ENCODE results near the gene USP2.

USP2 gene

DNA sequence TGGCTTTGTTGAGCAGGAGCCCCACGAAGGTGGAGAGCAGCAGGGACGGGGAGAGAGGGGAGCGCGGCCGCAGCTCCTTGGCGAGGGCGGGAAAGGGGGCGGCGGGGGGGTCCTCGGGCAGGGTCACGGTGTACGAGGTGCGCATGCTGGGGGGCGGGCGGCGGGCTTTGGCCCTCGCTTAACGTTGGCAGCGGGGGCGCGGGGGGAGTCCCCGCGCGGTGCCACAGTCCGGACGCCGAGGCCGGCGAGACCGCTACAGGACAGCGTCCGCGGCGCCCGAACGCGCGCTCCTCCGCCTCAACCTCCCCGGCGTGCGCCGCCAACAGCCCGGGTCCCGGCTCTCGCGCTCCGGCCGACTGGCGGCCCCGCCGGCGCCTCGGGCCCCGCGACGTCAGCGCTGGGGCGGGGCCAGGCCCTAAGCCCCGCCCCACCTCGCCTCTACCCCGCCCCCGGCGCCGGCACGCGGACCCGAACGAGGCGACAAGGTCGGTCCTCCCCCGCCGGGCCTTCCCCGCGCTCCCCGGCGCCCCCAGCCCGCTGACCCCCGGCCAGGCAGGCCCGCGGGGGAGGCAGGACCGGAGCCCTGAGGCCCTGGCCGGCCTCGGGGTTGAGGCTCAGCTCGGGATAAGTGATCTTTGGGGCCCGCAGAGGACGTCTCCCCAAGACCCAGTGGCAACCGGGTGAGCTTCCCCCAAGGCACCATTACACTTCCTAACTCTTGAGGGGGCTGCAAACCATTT, 17.5 kb downstream of the USP2 start:
- DNase-seq (ENCODE audit: low read depth in 2 of 2), result peak; percentile 25 to 32

DNA sequence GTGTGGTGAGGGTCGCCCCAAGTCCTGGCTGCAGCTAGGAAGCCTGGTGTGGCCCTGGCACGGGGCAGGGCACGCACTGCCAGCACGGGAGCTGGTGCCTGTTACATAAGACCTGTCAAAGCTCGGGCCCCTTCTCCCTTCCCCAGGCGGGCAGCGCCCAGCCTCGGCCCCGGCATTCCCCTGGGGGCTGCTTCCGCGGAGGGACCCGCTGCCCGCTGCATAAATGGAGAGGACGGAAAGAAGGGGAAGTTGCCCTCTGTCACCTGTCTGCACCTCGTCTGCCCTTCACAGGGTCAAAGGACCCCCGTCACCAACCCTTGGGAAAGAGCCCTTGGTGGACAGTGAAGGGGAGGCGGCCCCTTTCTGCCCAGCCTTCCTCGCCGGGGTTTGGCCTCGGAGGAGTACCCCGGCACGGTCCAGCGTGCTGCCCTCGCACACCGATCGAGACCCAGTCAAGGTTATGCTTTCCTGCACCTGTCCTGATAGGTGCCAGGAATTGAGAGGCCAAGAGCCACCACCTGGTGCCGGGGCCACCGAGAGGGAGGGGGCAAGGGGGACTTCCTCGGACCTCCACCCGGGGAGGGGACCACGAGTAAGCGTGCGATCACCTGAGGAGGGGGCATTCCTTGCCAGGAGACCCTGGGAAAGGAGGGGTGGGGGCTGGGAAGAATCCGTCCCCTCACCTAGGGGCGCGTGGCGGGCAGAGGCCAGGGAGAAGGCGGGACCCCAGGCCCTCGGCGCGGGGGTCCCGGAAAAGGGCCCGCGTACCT, 18.2 kb downstream of the USP2 start:
- no peak for DNase-seq (ENCODE audit: low read depth in 2 of 2)

DNA sequence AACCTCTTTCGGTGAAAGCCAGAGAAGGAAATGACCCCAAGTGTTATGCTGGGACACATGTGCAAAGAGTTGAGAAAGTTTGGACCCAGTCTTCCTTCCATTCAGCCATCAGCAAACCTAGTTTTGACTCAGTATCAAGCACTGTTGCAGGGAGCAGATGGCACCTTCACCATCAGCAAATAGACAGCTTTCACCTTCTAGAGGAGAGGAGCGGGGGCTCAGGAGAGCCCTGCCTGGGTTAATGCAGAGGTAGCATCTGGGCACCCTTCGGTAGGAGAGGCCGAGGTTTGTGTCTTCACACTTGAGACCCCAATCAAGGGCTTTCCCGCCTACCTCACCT, 18.8 kb downstream of the USP2 start:
- DNase-seq (ENCODE audit: low read depth in 2 of 2), result no peak

DNA sequence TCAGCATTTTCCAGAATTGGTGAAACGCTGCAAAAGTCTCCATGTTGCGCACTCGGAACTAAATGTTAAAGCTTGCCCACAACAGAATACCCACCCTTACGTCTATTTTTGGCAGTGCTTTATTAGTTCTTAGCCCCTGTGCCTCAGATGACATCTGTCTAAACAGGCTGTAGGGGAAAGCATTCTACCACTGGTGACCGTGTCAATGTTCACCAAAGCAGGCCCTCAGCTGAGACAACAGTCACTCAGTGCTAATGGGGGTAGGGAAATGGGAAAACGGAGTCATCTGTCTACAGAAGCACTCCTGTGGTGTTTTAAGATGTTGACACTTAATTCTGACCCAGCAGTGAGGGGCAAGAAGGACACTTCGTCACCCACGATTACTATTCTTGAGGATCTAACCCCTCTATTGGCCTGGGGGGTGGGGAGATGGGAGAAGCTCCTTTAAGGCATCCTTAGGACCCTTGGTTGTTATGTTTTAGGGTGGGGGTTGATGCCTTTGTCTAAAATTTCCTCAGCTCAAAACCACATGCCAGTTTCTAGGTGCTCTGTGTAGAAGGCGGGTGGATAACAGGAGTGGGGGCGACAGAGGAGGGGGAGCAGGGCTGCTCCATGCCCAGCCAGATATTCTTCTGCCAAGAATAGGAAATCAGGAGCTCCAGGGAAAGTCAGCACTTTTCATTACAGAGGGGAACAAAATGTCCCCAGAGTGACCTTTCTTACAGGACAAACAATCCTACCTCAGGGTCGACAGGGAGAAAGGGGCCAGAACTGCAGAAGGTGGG, 19.4 kb downstream of the USP2 start:
- DNase-seq (ENCODE audit: low read depth in 2 of 2), result no peak

DNA sequence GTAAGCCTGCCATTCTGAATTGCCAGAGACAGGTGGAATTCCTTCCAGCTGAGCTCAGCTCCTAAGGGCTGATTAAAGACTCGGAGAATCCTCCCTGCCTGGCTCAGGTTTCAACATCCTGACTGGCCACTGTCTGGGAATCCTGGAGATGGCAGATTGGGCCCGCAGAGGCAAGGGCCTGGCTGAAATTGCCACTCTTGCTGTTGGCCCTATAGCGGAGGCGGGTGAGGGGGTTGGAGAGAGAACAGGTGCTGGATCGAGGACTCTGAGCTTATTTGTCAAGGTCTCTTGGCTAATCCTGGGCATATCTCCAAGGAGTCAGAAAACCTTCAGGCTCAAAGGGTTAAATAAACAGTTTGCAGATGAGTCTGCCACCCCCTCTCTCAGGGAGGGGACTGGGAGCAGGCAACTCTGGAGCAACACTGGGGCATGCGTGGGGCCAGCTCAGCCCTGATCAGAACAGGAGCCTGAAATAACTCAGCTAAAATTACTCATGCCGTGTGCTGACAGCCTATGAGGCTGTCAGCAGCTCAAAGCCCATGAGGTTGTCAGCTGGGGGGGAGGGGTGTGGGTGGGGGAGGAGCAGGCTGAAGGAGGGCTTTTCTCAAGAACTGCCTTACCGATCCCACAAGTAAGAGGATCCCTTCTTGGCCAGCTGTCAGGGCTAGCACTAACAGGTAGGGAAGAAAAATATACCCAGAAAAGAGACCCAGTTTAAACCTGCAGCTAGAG, 20.3 kb downstream of the USP2 start:
- DNase-seq (ENCODE audit: low read depth in 2 of 2), result no peak

DNA sequence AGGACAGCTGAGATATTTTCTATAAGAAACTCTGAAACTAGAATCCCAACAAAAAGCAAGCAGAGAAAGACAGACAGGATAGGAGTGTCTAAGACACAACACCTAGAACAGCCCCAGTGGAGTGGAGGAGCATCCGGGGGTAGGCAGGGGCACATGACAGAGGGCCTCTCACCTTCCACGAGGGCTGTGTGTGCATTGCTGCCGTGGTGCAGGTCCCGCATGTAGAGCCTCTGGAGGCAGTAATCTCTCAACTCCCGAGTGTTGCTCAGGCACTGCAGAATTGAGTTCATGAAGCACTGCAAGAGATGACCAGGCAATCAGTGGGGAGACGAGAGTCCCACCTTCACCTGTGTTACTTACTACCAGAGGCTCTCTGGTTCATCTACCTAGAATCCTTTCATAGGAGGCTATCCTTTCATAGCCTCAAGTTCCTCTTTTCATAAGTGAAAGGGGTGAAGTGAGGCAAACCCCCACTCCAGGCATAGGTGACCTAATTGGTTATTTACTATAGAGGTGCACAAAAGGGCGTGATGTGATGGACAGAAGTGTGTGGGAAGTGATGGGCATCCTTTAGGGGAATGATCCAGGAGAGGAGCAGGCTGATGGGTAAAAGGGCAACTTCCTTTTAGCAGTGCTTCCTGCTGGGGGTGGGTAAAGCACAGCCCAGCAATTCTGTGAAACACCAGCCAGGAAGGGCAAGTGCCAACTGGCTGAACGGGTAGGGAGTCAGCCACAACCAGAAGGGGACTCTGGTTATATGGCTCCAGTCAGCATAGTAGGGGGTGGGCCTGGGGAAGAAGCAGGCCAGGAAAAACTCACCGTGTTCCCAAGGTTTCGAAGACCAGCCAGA, 21.9 kb downstream of the USP2 start:
- no peak for DNase-seq (ENCODE audit: low read depth in 2 of 2)

DNA sequence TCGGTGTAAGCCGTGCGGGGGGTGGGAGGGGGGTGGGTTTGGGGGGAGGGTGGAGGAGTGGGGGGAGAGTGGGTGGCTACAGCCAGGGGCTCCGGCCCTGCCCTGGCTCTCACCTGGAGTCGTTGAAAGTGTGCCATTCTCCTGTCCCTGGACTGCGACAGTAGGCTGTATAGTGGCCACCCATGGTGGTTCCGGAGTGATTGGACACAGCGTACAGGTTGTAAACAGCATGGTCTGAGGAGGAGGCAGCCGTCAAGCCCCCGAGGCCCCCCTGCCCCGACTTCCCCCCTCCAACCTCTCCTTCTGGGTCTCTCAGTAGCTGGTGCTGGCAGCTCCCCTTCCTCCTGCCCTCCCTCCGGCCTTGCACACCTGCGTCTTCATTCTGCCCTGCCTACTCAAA, 24.4 kb downstream of the USP2 start:
- no peak for DNase-seq (ENCODE audit: low read depth in 2 of 2)

DNA sequence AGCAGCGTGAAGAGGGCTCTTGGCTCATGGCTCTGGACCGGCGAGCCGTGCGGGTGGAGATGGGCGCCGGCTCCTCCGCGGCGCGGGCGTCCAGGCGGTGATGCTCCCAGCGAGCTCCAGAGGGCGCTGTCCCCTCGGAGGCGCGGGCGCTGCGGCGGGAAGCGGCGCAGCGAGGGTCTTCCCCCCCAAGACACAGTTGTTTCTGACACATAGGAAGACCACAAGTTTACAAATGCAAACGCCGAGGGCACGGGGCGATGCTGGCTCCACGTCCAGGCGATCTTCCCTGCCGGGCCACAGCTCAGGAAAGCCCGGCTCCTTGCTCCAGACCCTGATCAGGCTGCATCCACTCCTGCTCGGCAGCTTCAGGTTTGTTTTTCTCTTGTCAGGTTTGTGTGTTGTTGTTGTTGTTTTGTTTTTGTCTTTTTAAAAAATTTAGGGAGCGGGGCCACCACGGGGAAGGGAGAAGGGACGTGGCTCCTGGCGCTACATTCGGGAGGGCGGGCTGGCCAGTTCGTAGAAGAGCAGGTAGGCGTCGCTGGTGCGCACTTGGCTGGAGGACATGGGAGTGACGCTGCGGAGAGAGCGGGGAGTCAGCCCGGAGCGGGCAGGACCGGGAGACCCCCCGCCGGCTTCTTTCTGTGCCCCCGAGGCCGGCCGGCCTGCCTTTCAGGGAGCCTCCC, 25.0 kb downstream of the USP2 start:
- DNase-seq (ENCODE audit: low read depth in 2 of 2), result peak in 1 of 2 donors; percentile 32

DNA sequence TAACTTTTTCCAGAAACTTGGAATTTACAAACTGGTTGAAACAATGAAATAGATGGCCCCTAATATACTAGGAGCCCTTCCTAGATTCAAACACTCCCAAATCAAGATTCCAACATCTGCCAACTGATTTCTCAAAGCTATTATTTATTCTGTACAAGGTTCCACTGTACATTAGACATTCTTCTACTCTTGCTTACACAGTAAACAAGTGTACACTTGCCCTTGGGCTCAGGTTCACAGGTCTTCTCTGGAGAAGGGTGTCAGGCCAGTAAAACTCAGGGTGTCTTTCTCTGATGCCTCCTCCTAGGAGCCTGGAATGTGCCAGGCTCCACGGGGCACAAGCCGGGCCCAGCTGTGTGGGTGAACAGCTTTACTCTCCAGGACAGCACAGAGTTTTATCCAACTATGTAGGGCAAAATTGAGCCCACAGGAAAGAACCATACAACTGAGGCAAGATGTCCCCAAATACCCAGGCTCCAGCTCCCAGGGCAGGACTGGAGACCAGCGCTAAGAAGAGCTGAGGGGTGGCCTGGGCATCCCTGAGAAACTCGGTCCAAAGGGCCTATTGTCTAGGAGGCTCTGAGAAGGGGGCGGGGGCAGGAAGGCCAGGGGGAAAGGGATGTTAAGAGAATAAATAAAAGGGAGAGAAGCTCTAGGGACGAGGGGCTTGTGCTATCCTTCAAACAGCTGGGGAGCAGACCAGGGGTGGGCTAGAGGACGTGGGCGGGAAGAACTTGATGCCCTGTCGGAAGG, 26.2 kb downstream of the USP2 start:
- DNase-seq (ENCODE audit: low read depth in 2 of 2), result no peak

DNA sequence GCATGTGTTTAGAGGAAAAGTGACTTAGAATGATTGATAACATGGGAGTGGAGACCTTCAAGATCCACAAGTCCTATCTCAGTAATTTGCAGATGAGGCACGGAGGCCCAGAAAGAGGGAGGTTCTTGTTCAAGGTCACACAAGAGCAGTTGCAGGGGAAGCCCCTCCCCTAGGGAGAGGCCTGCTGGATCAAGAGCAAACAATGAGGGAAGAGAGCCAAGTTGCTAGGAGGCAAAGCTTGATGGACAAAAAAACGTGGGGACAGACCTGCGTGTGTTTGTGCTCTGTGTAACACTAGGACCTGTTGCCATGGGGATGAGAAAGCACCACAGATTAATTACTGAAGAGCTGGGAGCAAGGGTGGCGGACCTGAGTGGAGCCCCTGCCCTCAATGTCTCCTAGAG, 28.6 kb downstream of the USP2 start:
- DNase-seq (ENCODE audit: low read depth in 2 of 2), result no peak

DNA sequence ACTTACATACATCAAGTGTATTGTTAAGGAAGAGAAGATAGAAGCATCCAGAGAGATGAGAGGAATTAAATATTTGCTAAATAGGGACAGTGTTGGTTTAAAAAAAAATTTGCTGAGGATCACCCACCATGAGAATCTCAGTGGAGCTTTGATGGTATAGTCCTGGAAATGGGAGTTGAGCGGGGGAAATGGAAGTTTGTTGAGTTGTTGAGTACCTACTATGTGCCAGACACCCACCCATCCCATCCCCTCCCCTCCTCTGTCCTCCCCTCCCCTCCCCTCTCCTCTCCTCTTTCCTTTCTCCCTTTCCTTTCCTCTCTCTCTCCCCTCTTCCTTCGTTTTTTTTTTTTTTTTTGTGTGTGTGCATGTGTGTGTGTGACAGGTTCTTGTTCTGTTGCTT, 30.3 kb downstream of the USP2 start:
- DNase-seq (ENCODE audit: low read depth in 2 of 2), result no peak

DNA sequence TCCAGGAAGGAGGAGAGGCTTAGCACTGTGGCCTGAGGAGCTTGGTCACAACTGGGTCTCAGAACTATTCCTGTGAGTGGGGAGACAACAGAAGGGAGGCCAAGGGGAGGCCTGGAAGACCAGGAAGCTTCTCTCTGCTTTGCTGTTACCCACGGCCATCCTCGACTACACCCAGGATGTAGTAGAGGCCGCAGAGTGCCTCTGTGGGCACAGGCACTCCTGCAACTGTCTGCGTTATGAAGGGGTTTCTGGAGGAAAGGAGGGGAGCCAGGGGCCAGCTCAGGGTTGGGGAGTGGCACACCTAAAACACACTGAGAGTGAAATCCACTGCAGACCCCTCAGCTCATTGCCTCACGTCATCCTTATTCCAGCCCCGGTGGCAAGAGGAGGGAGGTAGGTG, 31.2 kb downstream of the USP2 start:
- no peak for DNase-seq (ENCODE audit: low read depth in 2 of 2)

DNA sequence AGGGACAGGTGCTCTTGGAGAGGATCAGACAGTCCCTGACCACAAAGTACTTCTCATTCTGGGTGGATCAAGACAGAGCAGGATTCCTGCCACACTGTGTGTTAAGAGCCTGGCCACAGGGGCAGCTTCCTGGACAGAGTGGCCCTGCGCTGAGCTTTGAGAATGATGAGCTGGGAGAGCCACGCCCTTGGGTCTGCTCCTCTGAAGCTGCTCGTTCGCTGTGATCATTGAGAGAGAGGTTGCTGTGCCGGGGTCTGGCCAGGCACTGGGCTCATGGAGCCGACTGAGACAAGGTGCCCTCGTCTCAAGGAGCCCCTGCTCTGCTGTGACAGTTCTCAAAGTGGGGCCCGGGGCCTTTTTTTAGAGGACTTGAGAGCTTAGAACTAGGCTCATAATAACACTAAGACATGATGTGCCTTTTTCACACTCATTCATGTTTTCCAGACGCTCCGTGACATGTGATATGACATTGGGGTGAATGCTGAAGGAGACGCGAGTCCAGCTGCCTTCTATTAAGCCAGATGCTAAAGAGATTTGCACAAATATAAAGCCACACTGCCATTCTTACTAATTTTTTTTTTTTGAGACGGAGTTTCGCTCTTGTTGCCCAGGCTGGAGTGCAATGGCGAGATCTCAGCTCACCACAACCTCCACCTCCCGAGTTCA, 33.4 kb downstream of the USP2 start:
- no peak for DNase-seq (ENCODE audit: low read depth in 2 of 2)

DNA sequence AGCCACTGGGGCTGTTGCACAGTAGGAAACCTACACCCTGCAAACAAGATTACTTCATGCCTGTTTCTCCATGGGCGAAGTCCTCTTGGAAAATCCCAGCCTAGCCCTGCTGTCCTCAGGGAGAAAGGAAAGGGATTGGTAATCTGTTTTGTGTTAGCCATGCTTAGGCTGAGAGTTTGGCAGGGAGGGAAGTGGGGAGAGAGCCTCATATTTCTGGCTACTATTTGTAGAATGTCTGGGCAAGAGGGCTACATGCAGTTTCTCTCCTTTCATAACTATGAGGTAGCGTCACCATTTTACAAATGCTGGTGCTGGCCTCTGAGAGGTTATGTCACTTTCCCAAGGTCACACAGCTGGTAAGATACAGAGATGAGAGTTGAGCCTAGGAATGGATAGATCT, 34.2 kb downstream of the USP2 start:
- no peak for DNase-seq (ENCODE audit: low read depth in 2 of 2)

DNA sequence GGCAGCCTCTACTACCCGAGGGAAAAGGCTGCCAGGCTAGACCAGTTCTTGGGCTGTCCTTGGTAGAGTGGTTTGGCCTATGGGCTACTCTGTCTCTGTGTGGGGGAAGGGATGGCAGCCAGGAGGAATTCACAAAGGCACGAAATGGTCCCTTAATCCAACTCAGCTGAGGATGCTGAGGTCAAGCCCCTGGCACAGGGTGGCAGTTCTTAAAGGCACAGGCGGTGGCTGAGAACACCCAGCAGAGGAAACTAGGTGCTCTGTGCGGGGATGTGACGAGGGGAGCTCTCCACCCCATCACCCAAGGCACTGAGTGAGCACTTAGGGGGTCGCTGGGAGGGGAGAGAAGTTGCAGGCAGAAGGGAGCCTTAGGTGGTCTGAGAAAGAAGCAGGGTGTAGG, 34.9 kb downstream of the USP2 start, which contains the start of gene MFRP:
Gene MFRP, minus strand, starts transcription at position 101 of the 400 bp plus-strand sequence. CDS start 192 bp downstream, outside the sequence.
- no peak for DNase-seq (ENCODE audit: low read depth in 2 of 2)

DNA sequence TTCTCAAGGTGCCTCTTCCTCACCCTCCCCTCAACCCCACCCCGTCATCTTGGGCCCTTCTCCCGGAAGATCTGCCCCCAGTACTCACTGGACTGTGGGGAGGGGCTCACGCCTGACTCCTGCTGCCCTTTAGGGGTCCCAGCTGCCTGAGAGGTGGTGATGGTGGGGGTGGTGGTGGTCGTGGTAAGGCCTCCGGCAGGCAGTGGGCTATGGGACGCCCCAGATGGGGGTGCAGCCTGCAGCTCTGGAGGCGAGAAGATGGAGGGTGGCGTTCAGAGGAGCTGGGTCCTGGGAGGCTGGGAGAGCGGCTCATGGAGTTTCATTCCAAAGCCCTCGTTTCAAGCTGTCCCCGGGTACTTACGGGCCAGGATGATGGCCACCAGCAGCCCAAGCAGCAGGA, 35.8 kb downstream of the USP2 start:
- no peak for DNase-seq (ENCODE audit: low read depth in 2 of 2)

DNA sequence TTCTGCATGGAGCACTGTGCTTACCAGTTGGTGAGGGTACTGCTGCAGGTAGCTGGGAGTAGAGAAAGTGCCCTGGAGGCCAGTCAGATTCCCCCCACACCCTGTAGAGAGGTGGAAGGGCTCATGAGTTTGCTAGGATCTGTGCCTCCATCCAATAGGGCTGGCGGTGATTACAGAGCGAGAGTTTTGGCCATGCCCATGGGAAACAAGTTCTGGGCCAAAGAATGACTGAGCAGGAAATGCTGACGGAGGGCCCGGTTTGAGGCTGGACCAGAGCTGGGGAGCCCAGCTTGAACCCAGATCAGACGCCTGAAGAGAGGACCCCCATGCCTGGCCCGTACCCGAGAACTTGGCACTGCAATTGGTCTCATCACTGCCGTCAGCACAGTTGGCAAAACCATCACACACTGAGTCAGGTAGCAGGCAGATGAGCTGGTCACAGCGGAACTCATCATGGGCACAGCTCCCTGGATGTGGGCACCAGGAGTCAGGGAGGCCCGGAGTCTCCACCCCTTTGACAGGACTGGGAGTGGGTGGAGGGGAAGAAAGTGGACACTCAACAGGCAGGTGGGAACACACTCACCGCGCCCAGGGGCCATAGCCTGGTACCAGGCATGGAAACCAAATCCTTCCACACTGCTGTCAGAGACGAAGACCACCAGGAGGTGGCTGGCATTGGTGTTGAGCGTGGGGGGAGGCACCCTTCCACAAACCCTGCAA, 37.0 kb downstream of the USP2 start:
- no peak for DNase-seq (ENCODE audit: low read depth in 2 of 2)

DNA sequence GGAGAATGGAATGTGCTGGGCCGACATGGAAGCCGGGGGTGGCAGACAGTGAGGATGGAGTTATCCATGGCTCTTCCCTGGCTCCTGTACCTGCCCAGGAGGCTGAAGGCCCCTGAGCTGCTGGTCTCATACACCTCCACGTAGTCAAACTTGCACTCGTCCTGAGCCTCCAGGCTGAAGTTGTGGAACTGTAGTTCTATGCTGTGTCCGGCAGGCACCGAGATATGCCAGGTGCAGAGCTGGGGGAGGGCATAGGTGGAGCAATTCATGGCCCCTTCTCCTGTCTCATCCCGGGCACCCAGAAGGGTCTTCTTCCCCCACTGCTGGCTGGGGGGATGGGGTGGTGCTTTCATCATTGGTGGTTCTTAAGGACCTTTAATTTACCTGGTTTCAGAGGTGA, 37.8 kb downstream of the USP2 start:
- no peak for DNase-seq (ENCODE audit: low read depth in 2 of 2)

Data from stimulated activated CD8-positive, alpha-beta memory T cell treated with anti-CD3 and anti-CD28 coated beads, Interleukin-15, amount 100 ng/mL, for 4 hours (primary cell).